ENCODE data around the gene DAZAP1.
A peak's percentile ranks its signal among the peaks of the same experiment; 100 is the strongest.

Gene DAZAP1

GRCh38 chr19:1440418-1440801 lies 33.0 kb downstream of the DAZAP1 start:
- no peak for DNase-seq (ENCODE audit: low read depth, low spot score)

GRCh38 chr19:1441022-1441426 lies 33.6 kb downstream of the DAZAP1 start:
- no peak for DNase-seq (ENCODE audit: low read depth, low spot score)

GRCh38 chr19:1441677-1442438 lies 34.5 kb downstream of the DAZAP1 start:
- no peak for DNase-seq (ENCODE audit: low read depth, low spot score)

GRCh38 chr19:1445185-1445931 lies 38.0 kb downstream of the DAZAP1 start:
- DNase-seq (ENCODE audit: low read depth, low spot score): peak; percentile 50

GRCh38 chr19:1445932-1446712 lies 38.7 kb downstream of the DAZAP1 start:
- no peak for DNase-seq (ENCODE audit: low read depth, low spot score)

- DNase-seq (ENCODE audit: low read depth, low spot score): no peak
Measured at GRCh38 chr19:1446713-1447481, 39.5 kb downstream of the DAZAP1 start.

GRCh38 chr19:1447504-1447903 lies 40.1 kb downstream of the DAZAP1 start:
- DNase-seq (ENCODE audit: low read depth, low spot score): no peak

GRCh38 chr19:1447944-1448343 lies 40.6 kb downstream of the DAZAP1 start:
- no peak for DNase-seq (ENCODE audit: low read depth, low spot score)

GRCh38 chr19:1449467-1450442 lies 42.4 kb downstream of the DAZAP1 start, which contains the start of gene APC2:
APC2 (plus strand) TSS chr19:1450121; CDS start chr19:1453002, 2,881 bp downstream.
- no peak for DNase-seq (ENCODE audit: low read depth, low spot score)

GRCh38 chr19:1450735-1451731 lies 43.6 kb downstream of the DAZAP1 start:
- DNase-seq (ENCODE audit: low read depth, low spot score): no peak

- no peak for DNase-seq (ENCODE audit: low read depth, low spot score)
Measured at GRCh38 chr19:1451916-1452801, 44.8 kb downstream of the DAZAP1 start.

GRCh38 chr19:1452802-1453524 lies 45.6 kb downstream of the DAZAP1 start:
- no peak for DNase-seq (ENCODE audit: low read depth, low spot score)

GRCh38 chr19:1453525-1454364 lies 46.4 kb downstream of the DAZAP1 start:
- no peak for DNase-seq (ENCODE audit: low read depth, low spot score)

GRCh38 chr19:1455002-1455335 lies 47.6 kb downstream of the DAZAP1 start:
- DNase-seq (ENCODE audit: low read depth, low spot score): no peak

GRCh38 chr19:1455336-1456120 lies 48.1 kb downstream of the DAZAP1 start:
- DNase-seq (ENCODE audit: low read depth, low spot score): no peak

All from activated CD4-positive, CD25-positive, alpha-beta regulatory T cell treated with anti-CD3 and anti-CD28 coated beads, Interleukin-2, amount 50 U/mL, for 16 hours (primary cell).